ENCODE measurements around the gene ARHGEF4.

- TF ChIP-seq CTCF (IDR thresholded peaks at IDR 0.05) (no peak), ATF6 (CRISPR knock-in tag; IDR thresholded peaks at IDR 0.05) (no peak), ATF3 (CRISPR knock-in tag; conservative IDR thresholded peaks at IDR 0.05) (no peak), HMGXB4 (CRISPR knock-in tag; IDR thresholded peaks at IDR 0.05) (no peak), ETV6 (CRISPR knock-in tag; IDR thresholded peaks at IDR 0.05) (no peak), OVOL2 (CRISPR knock-in tag; IDR thresholded peaks at IDR 0.05; ENCODE audit: borderline replicate concordance) (no peak), SMAD4 (CRISPR knock-in tag; IDR thresholded peaks at IDR 0.05) (no peak), FOXP4 (CRISPR knock-in tag; IDR thresholded peaks at IDR 0.05) (no peak), TEAD1 (CRISPR knock-in tag; IDR thresholded peaks at IDR 0.05) (no peak), MAX (CRISPR knock-in tag; IDR thresholded peaks at IDR 0.05) (no peak), NR3C1 (CRISPR knock-in tag; conservative IDR thresholded peaks at IDR 0.05; ENCODE audit: low read depth) (no peak), ZNF396 (CRISPR knock-in tag; IDR thresholded peaks at IDR 0.05; ENCODE audit: borderline replicate concordance) (no peak), MYBL2 (CRISPR knock-in tag; IDR thresholded peaks at IDR 0.05) (no peak), ZNF512 (CRISPR knock-in tag; IDR thresholded peaks at IDR 0.05; ENCODE audit: borderline replicate concordance) (no peak)
These were observed 5.4 kb upstream of the ARHGEF4 start for GRCh38 chr2:130831356-130831755.
